Measurements from ENCODE around the gene CYB5RL. TPM values are rescaled to one million over a fixed set of nuclear protein-coding genes. Genes with fewer than 3 reads are reported as not detected.
"Not testable (repeated sequence)": the region's sequence is repeated elsewhere in the genome, so short reads cannot be mapped to it uniquely, and the experiment has no call there.

CYB5RL gene
- total RNA-seq, 5 donors from 2014 or later (not counting 1 experiment from before 2014, with no cell fraction given), result 5.7 to 11.5 (median 10.0) TPM

DNA sequence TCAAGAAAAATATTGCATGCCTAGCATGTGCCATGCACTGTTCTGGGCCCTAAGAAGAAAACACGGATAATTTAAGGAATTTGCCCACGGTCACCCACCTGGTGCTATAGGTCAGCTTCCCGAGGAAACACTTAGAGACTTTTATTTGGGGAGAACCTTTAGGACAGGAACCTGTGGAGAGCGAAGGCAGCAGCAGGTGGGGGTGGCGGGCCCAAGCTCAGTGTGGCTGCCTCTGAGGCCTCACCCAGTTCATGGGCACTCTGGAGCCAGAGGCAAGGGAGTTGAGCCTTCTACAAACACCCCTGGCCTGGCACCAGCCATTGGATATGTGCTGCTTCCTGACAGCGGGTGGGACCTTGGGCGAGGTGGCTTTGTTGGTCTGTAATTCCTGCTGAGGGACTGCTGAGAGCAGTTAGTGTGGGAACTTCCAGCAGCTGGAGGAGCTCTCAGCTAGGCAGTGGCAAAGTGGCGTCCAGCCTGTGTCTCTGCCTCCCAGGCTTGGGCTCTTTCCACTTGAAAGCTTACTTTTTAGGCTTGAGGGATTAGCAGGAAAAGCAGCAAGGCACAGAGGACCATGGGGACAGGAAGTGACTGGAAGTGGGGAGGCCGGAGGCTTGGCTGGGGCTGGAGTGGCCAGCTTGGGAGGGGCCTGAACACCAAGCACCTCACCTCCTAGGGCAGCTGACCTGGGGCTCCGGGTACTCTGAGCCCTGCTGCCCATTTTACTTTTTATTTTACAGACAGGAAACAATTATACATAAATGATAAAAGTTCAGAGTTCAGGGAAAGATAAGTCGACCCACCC lies 19.3 kb upstream of the CYB5RL start:
- ChIA-PET CTCF (interaction anchor here in 1 of 2 donors (1.5 kb wide), 1 partner anchor 20 kb away, joined by 3 read pairs; the partner anchor contains the start of genes CYB5RL and MRPL37), POLR2A (interaction anchor here in 1 of 2 donors (0.6 kb wide), 1 partner anchor 920 kb away, joined by 3 read pairs; no protein-coding TSS in a partner anchor)
- H3K27ac Mint-ChIP-seq, result peak overlapping the region; percentile 23 to 64
- Histone ChIP-seq H3K27ac (ENCODE audit: low read length) (no peak overlapping the region), H3K36me3 (ENCODE audit: control insufficient read depth in 2 of 2, extremely low read depth in 1 of 2, insufficient read depth in 1 of 2, low read length in 1 of 2) (peaks cover 10 to 62% of the 10 kb centered on the region in 2 donors), H3K27me3 (replicated peaks in 1 of 2; ENCODE audit: control insufficient read depth in 2 of 2, extremely low read depth in 1 of 2, insufficient read depth in 2 of 2, low read length in 1 of 2) (no peaks in the 10 kb centered on the region), H3K9me3 (no peaks in the 10 kb centered on the region), H3K4me1 (ENCODE audit: control insufficient read depth in 1 of 2, extremely low read depth in 1 of 2, insufficient read depth in 2 of 2, low read length in 2 of 2) (no peaks in the 10 kb centered on the region), H3K4me3 (ENCODE audit: control insufficient read depth in 1 of 2, extremely low read depth in 1 of 2, low read length in 1 of 2) (no peak overlapping the region)
- 94% methylated on average over 8 of the region's 11 CpGs for WGBS (ENCODE audit: insufficient coverage)
- no peak overlapping the region for H3K4me3 Mint-ChIP-seq
- H3K27me3 Mint-ChIP-seq, result no peaks in the 10 kb centered on the region
- H3K36me3 Mint-ChIP-seq, result peaks cover 34% of the 10 kb centered on the region
- no peak for ATAC-seq (replicated peaks in 1 of 4)
- peaks cover 0 to 21% (median 3%) of the 10 kb centered on the region in 3 donors for H3K4me1 Mint-ChIP-seq
- DNase-seq, result no peak
- no peaks in the 10 kb centered on the region for H3K9me3 Mint-ChIP-seq

DNA sequence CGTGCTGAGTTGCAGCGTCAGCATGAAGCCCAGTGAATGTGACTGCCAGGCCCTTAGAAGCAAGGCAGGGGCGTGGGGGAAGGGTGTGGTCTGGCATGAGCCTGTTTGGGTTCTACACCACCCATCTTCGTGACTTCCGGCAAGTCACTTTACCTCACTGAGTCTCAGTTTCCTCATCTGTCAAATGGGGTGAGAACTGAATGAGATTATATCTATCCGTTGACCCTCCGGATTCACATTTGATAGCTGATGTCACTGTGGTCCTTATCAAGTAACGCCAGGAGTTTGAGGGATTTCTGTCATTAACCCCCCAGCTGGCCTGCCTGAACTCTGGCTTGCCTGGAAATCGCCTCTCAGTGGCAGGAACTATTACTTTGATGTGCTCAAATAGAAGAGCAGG lies 15.7 kb upstream of the CYB5RL start:
- DNase-seq (no peak), ATAC-seq (replicated peaks in 1 of 4) (no peak)
- Mint-ChIP-seq H3K4me1 (peaks cover 0 to 6% (median 2%) of the 10 kb centered on the region in 3 donors), H3K27me3 (no peaks in the 10 kb centered on the region), H3K4me3 (no peak overlapping the region), H3K36me3 (peaks cover 61% of the 10 kb centered on the region), H3K27ac (no peak overlapping the region), H3K9me3 (no peaks in the 10 kb centered on the region)
- ChIA-PET CTCF (no interaction called here), POLR2A (no interaction called here)
- H3K4me3 ChIP-seq (ENCODE audit: control insufficient read depth in 1 of 2, extremely low read depth in 1 of 2, low read length in 1 of 2), result no peak overlapping the region
- no peaks in the 10 kb centered on the region for H3K9me3 ChIP-seq
- WGBS (ENCODE audit: insufficient coverage), result 100% methylated on average over 7 of the region's 9 CpGs
- H3K27ac ChIP-seq (ENCODE audit: low read length), result no peak overlapping the region
- H3K4me1 ChIP-seq (ENCODE audit: control insufficient read depth in 1 of 2, extremely low read depth in 1 of 2, insufficient read depth in 2 of 2, low read length in 2 of 2), result no peaks in the 10 kb centered on the region
- no peaks in the 10 kb centered on the region for H3K27me3 ChIP-seq (replicated peaks in 1 of 2; ENCODE audit: control insufficient read depth in 2 of 2, extremely low read depth in 1 of 2, insufficient read depth in 2 of 2, low read length in 1 of 2)
- H3K36me3 ChIP-seq (ENCODE audit: control insufficient read depth in 2 of 2, extremely low read depth in 1 of 2, insufficient read depth in 1 of 2, low read length in 1 of 2), result peaks cover 5 to 85% of the 10 kb centered on the region in 2 donors

DNA sequence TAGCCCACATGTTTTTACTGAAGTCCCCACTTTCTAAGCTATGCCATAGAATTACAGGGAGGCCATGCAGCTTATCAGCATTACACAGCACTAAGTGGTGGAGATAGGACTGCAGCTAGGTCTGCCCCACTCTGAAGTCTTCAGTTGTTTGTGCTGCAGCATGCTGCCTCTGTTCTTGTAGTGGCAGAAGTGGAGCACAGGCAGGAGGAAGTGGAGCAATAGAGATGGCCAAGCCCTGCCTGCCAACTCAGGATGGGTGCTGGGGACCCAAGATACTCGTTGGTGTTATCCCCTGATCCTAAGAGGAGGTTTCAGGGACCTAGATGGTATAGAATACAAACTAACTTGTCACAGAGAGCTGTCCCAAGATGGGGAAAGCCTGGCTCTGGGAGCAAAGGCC lies 13.0 kb upstream of the CYB5RL start:
- WGBS (ENCODE audit: insufficient coverage), result no CpG with 5 or more reads among the region's 1 CpG
- ATAC-seq (replicated peaks in 1 of 4) (no peak), DNase-seq (no peak)
- POLR2A ChIA-PET, result no interaction called here
- Histone ChIP-seq H3K27ac (ENCODE audit: low read length) (no peak overlapping the region), H3K4me1 (ENCODE audit: control insufficient read depth in 1 of 2, extremely low read depth in 1 of 2, insufficient read depth in 2 of 2, low read length in 2 of 2) (no peaks in the 10 kb centered on the region), H3K4me3 (ENCODE audit: control insufficient read depth in 1 of 2, extremely low read depth in 1 of 2, low read length in 1 of 2) (no peak overlapping the region), H3K9me3 (no peaks in the 10 kb centered on the region), H3K36me3 (ENCODE audit: control insufficient read depth in 2 of 2, extremely low read depth in 1 of 2, insufficient read depth in 1 of 2, low read length in 1 of 2) (peaks cover under 1 to 93% of the 10 kb centered on the region in 2 donors), H3K27me3 (replicated peaks in 1 of 2; ENCODE audit: control insufficient read depth in 2 of 2, extremely low read depth in 1 of 2, insufficient read depth in 2 of 2, low read length in 1 of 2) (no peaks in the 10 kb centered on the region)
- H3K9me3 Mint-ChIP-seq, result no peaks in the 10 kb centered on the region
- H3K4me1 Mint-ChIP-seq, result peaks cover 2 to 6% (median 2%) of the 10 kb centered on the region in 3 donors
- H3K36me3 Mint-ChIP-seq, result peaks cover 73% of the 10 kb centered on the region
- no peak overlapping the region for H3K4me3 Mint-ChIP-seq
- H3K27ac Mint-ChIP-seq, result no peak overlapping the region
- H3K27me3 Mint-ChIP-seq, result no peaks in the 10 kb centered on the region
- CTCF ChIA-PET, result interaction anchor here in 1 of 2 donors (0.5 kb wide), 1 partner anchor 267 kb away, joined by 3 read pairs; the partner anchor contains the start of gene IFT25

DNA sequence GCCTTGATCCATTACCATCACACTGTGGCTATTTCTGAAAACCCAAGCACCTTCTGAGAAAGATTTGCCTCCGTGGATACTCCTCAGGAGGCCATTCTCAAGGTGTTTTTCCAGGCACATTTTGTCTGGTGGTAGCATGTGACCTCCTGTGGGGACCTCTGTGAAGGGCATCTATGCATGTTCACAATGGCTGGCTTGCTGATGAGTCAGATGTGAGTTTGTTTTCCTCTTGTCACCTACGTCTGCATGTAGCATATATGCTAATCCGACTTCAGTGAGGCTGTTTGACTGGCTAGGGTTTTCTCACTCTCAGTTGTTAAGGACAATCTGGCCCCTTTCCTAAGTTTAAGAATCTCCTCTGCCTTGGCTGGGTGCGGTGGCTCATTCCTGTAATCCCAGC lies 8.1 kb upstream of the CYB5RL start:
- H3K27ac Mint-ChIP-seq; DNase-seq; H3K27me3 Mint-ChIP-seq; H3K9me3 Mint-ChIP-seq; CTCF ChIA-PET; H3K27ac ChIP-seq (ENCODE audit: low read length); H3K4me1 ChIP-seq (ENCODE audit: control insufficient read depth in 1 of 2, extremely low read depth in 1 of 2, insufficient read depth in 2 of 2, low read length in 2 of 2); POLR2A ChIA-PET; H3K27me3 ChIP-seq (replicated peaks in 1 of 2; ENCODE audit: control insufficient read depth in 2 of 2, extremely low read depth in 1 of 2, insufficient read depth in 2 of 2, low read length in 1 of 2); H3K4me3 Mint-ChIP-seq; ATAC-seq (replicated peaks in 1 of 4); H3K9me3 ChIP-seq; H3K4me3 ChIP-seq (ENCODE audit: control insufficient read depth in 1 of 2, extremely low read depth in 1 of 2, low read length in 1 of 2): not testable (repeated sequence)
- H3K36me3 Mint-ChIP-seq, result peaks cover 63% of the 10 kb centered on the region
- H3K4me1 Mint-ChIP-seq, result peaks cover 9 to 11% (median 9%) of the 10 kb centered on the region in 3 donors
- 100% methylated on average over 1 of the region's 4 CpGs for WGBS (ENCODE audit: insufficient coverage)
- H3K36me3 ChIP-seq (ENCODE audit: control insufficient read depth in 2 of 2, extremely low read depth in 1 of 2, insufficient read depth in 1 of 2, low read length in 1 of 2), result peaks cover 7 to 68% of the 10 kb centered on the region in 2 donors

DNA sequence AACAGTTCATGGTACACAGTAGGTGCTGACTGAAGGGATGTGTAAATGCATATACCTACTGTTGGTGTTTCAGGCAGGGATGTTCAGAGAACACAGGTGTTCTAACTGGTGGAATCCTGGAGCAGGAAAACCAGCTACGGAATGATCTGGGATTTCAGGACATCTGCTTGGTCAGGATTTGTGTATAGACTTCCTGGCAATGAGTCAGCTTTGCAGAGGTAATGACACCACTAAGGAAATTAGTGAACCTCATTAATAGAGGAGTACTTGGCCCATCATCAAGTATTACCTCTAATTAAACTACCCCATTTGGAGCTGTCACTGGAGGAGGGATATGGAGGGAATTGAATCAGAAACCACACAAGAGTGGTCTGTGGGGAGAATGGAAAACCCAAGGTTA lies 7.5 kb upstream of the CYB5RL start:
- H3K9me3 Mint-ChIP-seq, result no peaks in the 10 kb centered on the region
- H3K9me3 ChIP-seq, result no peaks in the 10 kb centered on the region
- H3K27ac ChIP-seq (ENCODE audit: low read length), result no peak overlapping the region
- no peak for ATAC-seq (replicated peaks in 1 of 4)
- H3K27me3 Mint-ChIP-seq, result no peaks in the 10 kb centered on the region
- ChIA-PET POLR2A (no interaction called here), CTCF (no interaction called here)
- no peak overlapping the region for H3K4me3 Mint-ChIP-seq
- H3K4me3 ChIP-seq (ENCODE audit: control insufficient read depth in 1 of 2, extremely low read depth in 1 of 2, low read length in 1 of 2), result no peak overlapping the region
- no peak for DNase-seq
- no peak overlapping the region for H3K27ac Mint-ChIP-seq
- no CpG with 5 or more reads among the region's 1 CpG for WGBS (ENCODE audit: insufficient coverage)
- no peaks in the 10 kb centered on the region for H3K27me3 ChIP-seq (replicated peaks in 1 of 2; ENCODE audit: control insufficient read depth in 2 of 2, extremely low read depth in 1 of 2, insufficient read depth in 2 of 2, low read length in 1 of 2)
- peaks cover 57% of the 10 kb centered on the region for H3K36me3 Mint-ChIP-seq
- H3K36me3 ChIP-seq (ENCODE audit: control insufficient read depth in 2 of 2, extremely low read depth in 1 of 2, insufficient read depth in 1 of 2, low read length in 1 of 2), result peaks cover 7 to 64% of the 10 kb centered on the region in 2 donors
- H3K4me1 ChIP-seq (ENCODE audit: control insufficient read depth in 1 of 2, extremely low read depth in 1 of 2, insufficient read depth in 2 of 2, low read length in 2 of 2), result no peaks in the 10 kb centered on the region
- H3K4me1 Mint-ChIP-seq, result peaks cover 13 to 16% (median 15%) of the 10 kb centered on the region in 3 donors

DNA sequence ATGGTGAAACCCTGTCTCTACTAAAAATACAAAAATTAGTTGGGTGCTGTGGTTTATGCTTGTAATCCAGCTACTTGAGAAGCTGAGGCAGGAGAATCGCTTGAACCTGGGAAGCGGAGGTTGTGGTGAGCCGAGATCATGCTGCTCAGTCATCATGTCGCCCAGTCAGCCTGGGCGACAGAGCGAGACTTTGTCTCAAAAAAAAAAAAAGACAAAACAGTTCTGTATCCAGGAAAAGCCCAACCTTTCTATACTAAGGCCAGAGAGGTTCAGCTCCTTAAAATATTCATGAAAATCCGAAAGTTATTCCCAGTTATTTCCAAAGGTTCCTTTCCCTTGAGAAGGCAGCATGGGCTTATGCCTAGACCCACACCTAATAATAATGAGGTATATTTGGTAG lies 4.4 kb upstream of the CYB5RL start:
- Mint-ChIP-seq H3K27ac (no peak overlapping the region), H3K4me3 (no peak overlapping the region), H3K4me1 (peaks cover 34 to 40% (median 37%) of the 10 kb centered on the region in 3 donors), H3K9me3 (no peaks in the 10 kb centered on the region), H3K36me3 (peaks cover 32% of the 10 kb centered on the region), H3K27me3 (no peaks in the 10 kb centered on the region)
- 100% methylated on average over 1 of the region's 7 CpGs for WGBS (ENCODE audit: insufficient coverage)
- CTCF ChIA-PET, result no interaction called here
- no peak for ATAC-seq (replicated peaks in 1 of 4)
- no peak overlapping the region for H3K27ac ChIP-seq (ENCODE audit: low read length)
- POLR2A ChIA-PET, result no interaction called here
- no peak for DNase-seq
- H3K4me1 ChIP-seq (ENCODE audit: control insufficient read depth in 1 of 2, extremely low read depth in 1 of 2, insufficient read depth in 2 of 2, low read length in 2 of 2), result peaks cover 9 to 17% of the 10 kb centered on the region in 2 experiments
- no peaks in the 10 kb centered on the region for H3K9me3 ChIP-seq
- H3K27me3 ChIP-seq (replicated peaks in 1 of 2; ENCODE audit: control insufficient read depth in 2 of 2, extremely low read depth in 1 of 2, insufficient read depth in 2 of 2, low read length in 1 of 2), result no peaks in the 10 kb centered on the region
- H3K4me3 ChIP-seq (ENCODE audit: control insufficient read depth in 1 of 2, extremely low read depth in 1 of 2, low read length in 1 of 2), result no peak overlapping the region
- H3K36me3 ChIP-seq (ENCODE audit: control insufficient read depth in 2 of 2, extremely low read depth in 1 of 2, insufficient read depth in 1 of 2, low read length in 1 of 2), result peaks cover 7 to 38% of the 10 kb centered on the region in 2 donors

Measured in T-cell (primary cell).